Stimulated activated CD8-positive, alpha-beta memory T cell treated with anti-CD3 and anti-CD28 coated beads, Interleukin-12 subunit alpha, Interleukin-12 subunit beta, amount 100 ng/mL, for 1 hour (primary cell): ENCODE results near the gene KYAT1.
A peak's percentile ranks its signal among the peaks of the same experiment; 100 is the strongest.
"Not testable (repeated sequence)": the region's sequence is repeated elsewhere in the genome, so short reads cannot be mapped to it uniquely, and the experiment has no call there.

Experiments
- DNase-seq: peaks from one replicate; pipeline ENCODE4 v3.0.0-alpha.2; 2020; ENCODE audit warnings: low read depth

The KYAT1 gene

GRCh38 chr9:128885376-128885775, 3.6 kb upstream of the KYAT1 start:
- no peak for DNase-seq

- no peak for DNase-seq
Observed at GRCh38 chr9:128884164-128884563, 2.4 kb upstream of the KYAT1 start.

GRCh38 chr9:128882677-128883603, 1.2 kb upstream of the KYAT1 start:
- no peak for DNase-seq

GRCh38 chr9:128877852-128878251, 3.9 kb downstream of the KYAT1 start:
- no peak for DNase-seq

GRCh38 chr9:128870941-128871265, 10.8 kb downstream of the KYAT1 start:
- DNase-seq = not testable (repeated sequence)

- no peak for DNase-seq
Observed at GRCh38 chr9:128870128-128870940, 11.4 kb downstream of the KYAT1 start.

GRCh38 chr9:128863647-128864046, 18.1 kb downstream of the KYAT1 start:
- peak; percentile 79 for DNase-seq

- no peak for DNase-seq
Observed at GRCh38 chr9:128862401-128862851, 19.3 kb downstream of the KYAT1 start.

- no peak for DNase-seq
Observed at GRCh38 chr9:128861501-128861900, 20.2 kb downstream of the KYAT1 start.

- no peak for DNase-seq
Observed at GRCh38 chr9:128860937-128861336, 20.8 kb downstream of the KYAT1 start.

- not testable (repeated sequence) for DNase-seq
Observed at GRCh38 chr9:128858476-128858875, 23.3 kb downstream of the KYAT1 start.

GRCh38 chr9:128854454-128854853, 27.3 kb downstream of the KYAT1 start:
- DNase-seq = not testable (repeated sequence)

GRCh38 chr9:128852646-128853045, 29.1 kb downstream of the KYAT1 start:
- DNase-seq = not testable (repeated sequence)

- DNase-seq = not testable (repeated sequence)
Observed at GRCh38 chr9:128851779-128852600, 29.8 kb downstream of the KYAT1 start.

GRCh38 chr9:128851024-128851423, 30.7 kb downstream of the KYAT1 start:
- DNase-seq = not testable (repeated sequence)

- DNase-seq = no peak
Observed at GRCh38 chr9:128847803-128848202, 33.9 kb downstream of the KYAT1 start.

GRCh38 chr9:128846680-128847030, 35.1 kb downstream of the KYAT1 start:
- no peak for DNase-seq

- DNase-seq = no peak
Observed at GRCh38 chr9:128845186-128845931, 36.4 kb downstream of the KYAT1 start.

- DNase-seq = not testable (repeated sequence)
Observed at GRCh38 chr9:128843171-128843570, 38.6 kb downstream of the KYAT1 start.

- DNase-seq = no peak
Observed at GRCh38 chr9:128841694-128842492, 39.9 kb downstream of the KYAT1 start.

- DNase-seq = no peak
Observed at GRCh38 chr9:128840524-128840923, 41.2 kb downstream of the KYAT1 start.
